Measurements from ENCODE around the gene TH. TPM values are rescaled to one million over a fixed set of nuclear protein-coding genes. Genes with fewer than 3 reads are reported as not detected.

TH gene
- polyA plus RNA-seq, 3 donors = not detected

DNA sequence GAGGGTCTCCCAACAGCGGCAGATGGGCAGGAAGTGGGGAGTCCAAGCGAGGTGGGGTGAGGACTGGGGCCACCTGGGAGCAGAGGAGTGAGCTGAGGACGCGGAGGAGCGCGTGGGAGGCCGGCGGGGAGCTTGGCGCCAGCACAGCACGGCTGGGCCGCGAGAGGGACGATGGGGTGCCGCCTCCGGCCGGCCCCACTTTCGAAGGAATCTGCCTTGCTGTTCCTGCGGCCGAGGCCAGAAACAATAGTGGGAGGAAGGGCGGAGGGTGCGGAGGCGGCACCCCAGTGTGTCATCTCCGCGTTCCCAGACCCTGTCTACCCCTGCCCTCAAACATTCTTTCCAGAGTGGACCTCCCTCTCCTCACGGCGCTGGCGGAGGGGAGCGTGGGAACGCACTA lies 16.1 kb downstream of the TH start:
- Histone ChIP-seq H3K79me2 (ENCODE audit: insufficient read depth, low read length) (no peaks in the 10 kb centered on the region), H2AFZ (ENCODE audit: insufficient read depth, low read depth, low read length, poor library complexity, severe bottlenecking) (no peak overlapping the region), H3K27me3 (ENCODE audit: control insufficient read depth in 2 of 2, insufficient read depth in 2 of 2, low read length in 2 of 2) (peaks cover 0 to 8% of the 10 kb centered on the region in 2 donors), H3K4me3 (replicated peaks in 1 of 3; ENCODE audit: low read depth in 2 of 3, low read length in 3 of 3) (no peak overlapping the region), H4K20me1 (ENCODE audit: insufficient read depth, low read length) (no peaks in the 10 kb centered on the region), H3K4me2 (replicated peaks; ENCODE audit: extremely low read depth, low read length, poor library complexity, severe bottlenecking) (no peak overlapping the region), H3K9me3 (replicated peaks in 1 of 2; ENCODE audit: control insufficient read depth in 1 of 2, insufficient read depth in 1 of 2, low read length in 2 of 2) (no peaks in the 10 kb centered on the region), H3K27ac (ENCODE audit: low read depth in 1 of 2, low read length in 2 of 2) (no peak overlapping the region), H3K9ac (ENCODE audit: insufficient read depth, low read length, poor library complexity, severe bottlenecking) (no peak overlapping the region), H3K36me3 (replicated peaks in 1 of 2; ENCODE audit: control insufficient read depth in 1 of 2, insufficient read depth in 2 of 2, low read length in 2 of 2) (no peaks in the 10 kb centered on the region), H3K4me1 (ENCODE audit: control insufficient read depth in 1 of 2, insufficient read depth in 2 of 2, low read length in 2 of 2) (peaks cover 5 to 7% of the 10 kb centered on the region in 2 donors)
- H3K36me3 Mint-ChIP-seq = no peaks in the 10 kb centered on the region
- intact Hi-C loops (cut with micrococcal nuclease) = loop anchor here in 1 of 2 donors (5.0 to 10.0 kb wide), 3 partner anchors 231 to 503 kb away; no protein-coding TSS in a partner anchor
- no peak for DNase-seq
- H3K27me3 Mint-ChIP-seq (ENCODE audit: low read depth in 3 of 3) = peaks cover 8 to 30% (median 9%) of the 10 kb centered on the region in 3 donors
- WGBS (ENCODE audit: insufficient coverage) = 90% methylated on average over 23 of the region's 29 CpGs
- no peak overlapping the region for H3K4me3 Mint-ChIP-seq
- peaks cover 12% of the 10 kb centered on the region for H3K4me1 Mint-ChIP-seq
- TF ChIP-seq, protein P1, sequence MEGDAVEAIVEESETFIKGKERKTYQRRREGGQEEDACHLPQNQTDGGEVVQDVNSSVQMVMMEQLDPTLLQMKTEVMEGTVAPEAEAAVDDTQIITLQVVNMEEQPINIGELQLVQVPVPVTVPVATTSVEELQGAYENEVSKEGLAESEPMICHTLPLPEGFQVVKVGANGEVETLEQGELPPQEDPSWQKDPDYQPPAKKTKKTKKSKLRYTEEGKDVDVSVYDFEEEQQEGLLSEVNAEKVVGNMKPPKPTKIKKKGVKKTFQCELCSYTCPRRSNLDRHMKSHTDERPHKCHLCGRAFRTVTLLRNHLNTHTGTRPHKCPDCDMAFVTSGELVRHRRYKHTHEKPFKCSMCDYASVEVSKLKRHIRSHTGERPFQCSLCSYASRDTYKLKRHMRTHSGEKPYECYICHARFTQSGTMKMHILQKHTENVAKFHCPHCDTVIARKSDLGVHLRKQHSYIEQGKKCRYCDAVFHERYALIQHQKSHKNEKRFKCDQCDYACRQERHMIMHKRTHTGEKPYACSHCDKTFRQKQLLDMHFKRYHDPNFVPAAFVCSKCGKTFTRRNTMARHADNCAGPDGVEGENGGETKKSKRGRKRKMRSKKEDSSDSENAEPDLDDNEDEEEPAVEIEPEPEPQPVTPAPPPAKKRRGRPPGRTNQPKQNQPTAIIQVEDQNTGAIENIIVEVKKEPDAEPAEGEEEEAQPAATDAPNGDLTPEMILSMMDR (IDR thresholded peaks at IDR 0.05) = no peak
- H3K27ac Mint-ChIP-seq = peak overlapping the region in 1 of 7 donors; percentile 24
- H3K9me3 Mint-ChIP-seq = peaks cover 0 to 1% (median 0%) of the 10 kb centered on the region in 7 donors

DNA sequence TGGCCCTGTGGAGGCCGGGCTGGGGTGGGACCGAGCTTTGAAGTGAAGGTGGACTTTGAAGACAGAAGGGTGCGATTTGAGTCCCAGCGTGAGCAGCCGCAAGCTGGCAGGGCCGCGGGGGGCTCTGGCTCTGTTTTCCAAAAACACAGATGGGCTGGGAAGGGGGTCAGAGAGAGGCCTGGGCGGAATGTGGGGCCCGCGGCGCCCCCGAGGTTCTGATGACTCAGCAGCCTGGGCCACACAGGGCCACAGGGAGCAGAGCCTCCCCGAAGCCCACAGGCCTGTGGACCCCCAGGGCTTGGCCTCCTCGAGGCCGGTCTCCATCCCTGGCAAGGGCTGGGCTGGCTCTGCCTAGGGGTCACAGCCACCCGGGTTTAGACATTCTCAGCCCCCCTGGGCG lies 16.7 kb downstream of the TH start:
- TF ChIP-seq, protein P1 (IDR thresholded peaks at IDR 0.05) = no peak
- Histone ChIP-seq H3K4me2 (replicated peaks; ENCODE audit: extremely low read depth, low read length, poor library complexity, severe bottlenecking) (no peak overlapping the region), H2AFZ (ENCODE audit: insufficient read depth, low read depth, low read length, poor library complexity, severe bottlenecking) (no peak overlapping the region), H3K9me3 (replicated peaks in 1 of 2; ENCODE audit: control insufficient read depth in 1 of 2, insufficient read depth in 1 of 2, low read length in 2 of 2) (no peaks in the 10 kb centered on the region), H3K27ac (ENCODE audit: low read depth in 1 of 2, low read length in 2 of 2) (no peak overlapping the region), H3K4me3 (replicated peaks in 1 of 3; ENCODE audit: low read depth in 2 of 3, low read length in 3 of 3) (no peak overlapping the region), H3K27me3 (ENCODE audit: control insufficient read depth in 2 of 2, insufficient read depth in 2 of 2, low read length in 2 of 2) (peaks cover 0 to 14% of the 10 kb centered on the region in 2 donors), H3K36me3 (replicated peaks in 1 of 2; ENCODE audit: control insufficient read depth in 1 of 2, insufficient read depth in 2 of 2, low read length in 2 of 2) (no peaks in the 10 kb centered on the region), H3K4me1 (ENCODE audit: control insufficient read depth in 1 of 2, insufficient read depth in 2 of 2, low read length in 2 of 2) (peaks cover 5 to 7% of the 10 kb centered on the region in 2 donors), H4K20me1 (ENCODE audit: insufficient read depth, low read length) (no peaks in the 10 kb centered on the region), H3K9ac (ENCODE audit: insufficient read depth, low read length, poor library complexity, severe bottlenecking) (no peak overlapping the region), H3K79me2 (ENCODE audit: insufficient read depth, low read length) (no peaks in the 10 kb centered on the region)
- H3K36me3 Mint-ChIP-seq = no peaks in the 10 kb centered on the region
- H3K27ac Mint-ChIP-seq = no peak overlapping the region
- peaks cover 12% of the 10 kb centered on the region for H3K4me1 Mint-ChIP-seq
- H3K27me3 Mint-ChIP-seq (ENCODE audit: low read depth in 3 of 3) = peaks cover 14 to 37% (median 14%) of the 10 kb centered on the region in 3 donors
- H3K9me3 Mint-ChIP-seq = peaks cover 0 to 1% (median 0%) of the 10 kb centered on the region in 7 donors
- WGBS (ENCODE audit: insufficient coverage) = 94% methylated on average over 12 of the region's 17 CpGs
- no peak for DNase-seq
- no peak overlapping the region for H3K4me3 Mint-ChIP-seq
- intact Hi-C loops (cut with micrococcal nuclease) = loop anchor here (5.0 to 10.0 kb wide), 5 partner anchors 230 to 503 kb away; partner anchors contain the start of genes PRR33 (in 1 of the 2) and TNNI2 (in 1 of the 2)
